Osteoblast (primary cell): Measurements from ENCODE around the gene NTM. TPM values are rescaled to one million over a fixed set of nuclear protein-coding genes. Genes with fewer than 3 reads are reported as not detected.

Experiments used
- DNase-seq: peaks from one replicate; pipeline ENCODE4 v3.0.0; 2011; ENCODE audit warnings: low spot score, mixed read lengths; ENCODE audit not compliant: insufficient read length; ENCODE audit errors: missing footprints
- H2AFZ ChIP-seq: 2 replicates; pipeline ENCODE4 v1.6.0; 2011; ENCODE audit warnings: mild to moderate bottlenecking, low read length
- H3K27ac ChIP-seq: 2 replicates; pipeline ENCODE4 v1.5.1; 2011; ENCODE audit warnings: mild to moderate bottlenecking, low read depth, low read length, moderate library complexity
- H3K27me3 ChIP-seq: 2 replicates; pipeline ENCODE4 v1.6.0; 2012; ENCODE audit warnings: mild to moderate bottlenecking, control low read depth, inconsistent platforms, low read length, moderate library complexity; ENCODE audit not compliant: insufficient read depth
- H3K36me3 ChIP-seq: 2 replicates; pipeline ENCODE4 v1.5.1; 2011; ENCODE audit warnings: mild to moderate bottlenecking, low read length, control low read depth, moderate library complexity; ENCODE audit not compliant: insufficient read depth
- H3K4me1 ChIP-seq: 2 replicates; pipeline ENCODE4 v1.5.1; 2011; ENCODE audit warnings: mild to moderate bottlenecking, low read length, control low read depth, moderate library complexity; ENCODE audit not compliant: insufficient read depth
- H3K4me2 ChIP-seq: 2 replicates; pipeline ENCODE4 v1.6.0; 2011; ENCODE audit warnings: mild to moderate bottlenecking, low read length; ENCODE audit not compliant: insufficient read depth
- H3K4me3 ChIP-seq: fragments of 200-600 bp; sonication (generic); 3 replicates; pipeline ENCODE4 v1.5.1; 2012; ENCODE audit warnings: mild to moderate bottlenecking, low read length, inconsistent platforms; ENCODE audit not compliant: insufficient read depth
- H3K79me2 ChIP-seq: 2 replicates; pipeline ENCODE4 v1.6.0; 2012; ENCODE audit warnings: mild to moderate bottlenecking, low read length, control low read depth, inconsistent platforms; ENCODE audit not compliant: insufficient read depth
- H3K9me3 ChIP-seq: 2 replicates; pipeline ENCODE4 v1.5.1; 2011; ENCODE audit warnings: low read depth, low read length, control low read depth
- H4K20me1 ChIP-seq: 2 replicates; pipeline ENCODE4 v1.6.0; 2012; ENCODE audit warnings: mild to moderate bottlenecking, low read length, control low read depth; ENCODE audit not compliant: insufficient read depth
- CTCF ChIP-seq: IDR thresholded peaks from 2 replicates; pipeline ENCODE4 v1.5.1; 2011; ENCODE audit warnings: mild to moderate bottlenecking, low read depth, low read length, moderate library complexity; ENCODE audit errors: extremely low read depth
- total RNA-seq: library from RNA; depleted of rRNA; stranded (reverse); fragments of >200 nt; gene quantifications from 2 replicates; pipeline ENCODE4 v1.2.3, GENCODE V29; 2012

NTM gene
- total RNA-seq, 1 donor, result 48.1 TPM

DNA sequence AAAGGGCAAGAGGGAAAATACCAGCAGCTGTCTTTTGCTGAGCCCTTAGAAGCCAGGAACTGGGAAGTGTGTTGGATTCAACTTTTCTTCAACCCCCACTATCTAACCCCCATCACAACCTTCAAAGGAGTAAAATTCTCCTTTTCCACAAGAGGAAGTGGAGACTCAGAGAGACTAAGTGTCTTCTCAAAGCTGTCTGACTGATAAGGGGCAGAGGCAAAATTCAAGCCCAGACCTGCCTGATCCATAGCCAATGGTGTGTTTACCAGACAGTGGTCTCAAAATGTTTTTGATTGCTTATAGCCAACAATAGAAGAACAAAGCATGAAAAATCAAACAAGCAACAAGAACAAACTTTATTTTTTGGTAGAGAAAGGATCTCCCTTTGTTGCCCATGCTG is 707.0 kb downstream of the NTM start:
- Histone ChIP-seq H3K4me3 (no peak overlapping the region), H3K36me3 (no peaks in the 10 kb centered on the region), H3K27ac (no peak overlapping the region), H3K9me3 (no peaks in the 10 kb centered on the region), H3K4me1 (peaks cover 25% of the 10 kb centered on the region), H3K4me2 (no peak overlapping the region), H4K20me1 (no peaks in the 10 kb centered on the region), H2AFZ (peak overlapping the region; percentile 11), H3K27me3 (no peaks in the 10 kb centered on the region), H3K79me2 (peaks cover 26% of the 10 kb centered on the region)
- no peak for DNase-seq
- TF ChIP-seq CTCF, result no peak

DNA sequence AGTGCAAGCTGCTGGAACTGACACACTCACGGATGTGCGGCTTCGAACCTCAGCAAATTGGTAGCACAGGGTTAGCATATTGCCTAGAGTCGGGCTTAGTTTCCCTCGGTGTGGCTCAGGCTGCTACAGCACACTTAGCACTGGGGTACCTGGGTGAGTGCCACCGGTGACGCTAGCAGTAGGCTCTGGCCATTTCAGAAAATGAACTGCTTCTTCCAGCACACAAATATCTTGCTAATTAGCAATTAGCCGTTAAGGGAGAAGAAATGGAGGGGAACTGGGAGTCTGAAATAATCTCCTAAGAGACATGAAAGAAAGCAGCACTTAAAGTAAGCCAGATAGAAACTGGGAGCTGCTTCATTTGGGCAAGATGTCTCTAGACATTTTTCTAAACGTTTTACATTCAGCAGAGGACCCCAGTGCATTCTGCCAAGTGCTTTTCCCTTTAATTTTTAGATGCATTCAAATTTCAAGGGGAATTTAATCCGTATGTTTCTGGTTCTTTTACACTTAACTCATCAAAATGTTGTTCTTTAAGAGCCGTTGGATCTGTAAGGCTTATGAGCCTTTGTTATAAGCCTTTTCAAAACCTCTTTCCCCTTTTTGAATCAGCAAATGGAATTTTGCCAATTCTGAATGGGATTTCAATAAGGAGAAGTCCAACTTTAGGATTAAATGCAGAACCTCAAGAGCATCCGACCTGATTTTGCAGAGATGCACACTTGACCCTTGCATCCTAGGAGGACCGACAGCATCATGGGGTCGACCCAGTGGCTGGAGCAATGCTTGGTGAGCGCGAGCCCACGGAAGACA is 708.1 kb downstream of the NTM start:
- H3K27me3 ChIP-seq, result no peaks in the 10 kb centered on the region
- H4K20me1 ChIP-seq, result no peaks in the 10 kb centered on the region
- peaks cover 15% of the 10 kb centered on the region for H3K4me1 ChIP-seq
- no peak overlapping the region for H3K4me3 ChIP-seq
- H3K4me2 ChIP-seq, result no peak overlapping the region
- TF ChIP-seq CTCF, result no peak
- no peak overlapping the region for H2AFZ ChIP-seq
- no peaks in the 10 kb centered on the region for H3K36me3 ChIP-seq
- H3K9me3 ChIP-seq, result peaks cover 2% of the 10 kb centered on the region
- no peak for DNase-seq
- H3K79me2 ChIP-seq, result peaks cover 26% of the 10 kb centered on the region
- no peak overlapping the region for H3K27ac ChIP-seq

DNA sequence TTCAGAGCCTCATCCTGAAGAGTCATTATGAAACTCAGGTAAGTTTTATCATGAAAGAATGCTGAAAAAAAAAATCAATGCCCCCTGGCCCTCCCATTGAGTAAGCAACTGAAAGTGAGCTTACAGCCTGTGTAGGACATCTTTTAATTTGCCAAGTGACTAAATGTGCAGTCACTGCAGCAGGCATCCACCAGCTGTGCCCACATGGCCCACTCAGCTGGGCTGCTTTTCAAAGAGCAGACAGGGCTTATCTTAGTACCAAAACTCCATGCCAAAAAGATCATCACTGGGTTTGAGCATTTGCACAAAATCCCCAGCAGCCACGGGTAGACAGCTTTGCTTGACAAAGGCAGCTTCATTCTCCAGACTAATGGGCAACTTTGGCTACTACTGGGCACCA is 709.7 kb downstream of the NTM start:
- no peaks in the 10 kb centered on the region for H3K36me3 ChIP-seq
- H3K4me2 ChIP-seq, result no peak overlapping the region
- no peaks in the 10 kb centered on the region for H3K27me3 ChIP-seq
- no peak overlapping the region for H3K27ac ChIP-seq
- TF ChIP-seq CTCF, result no peak
- no peak for DNase-seq
- H4K20me1 ChIP-seq, result no peaks in the 10 kb centered on the region
- no peak overlapping the region for H3K4me3 ChIP-seq
- H2AFZ ChIP-seq, result no peak overlapping the region
- H3K4me1 ChIP-seq, result peaks cover 7% of the 10 kb centered on the region
- H3K9me3 ChIP-seq, result peaks cover 3% of the 10 kb centered on the region
- peaks cover 11% of the 10 kb centered on the region for H3K79me2 ChIP-seq

- H3K4me2 ChIP-seq, result no peak overlapping the region
- H3K79me2 ChIP-seq, result peaks cover 3% of the 10 kb centered on the region
- no peak overlapping the region for H3K4me3 ChIP-seq
- DNase-seq, result no peak
- no peak overlapping the region for H2AFZ ChIP-seq
- no peak overlapping the region for H3K27ac ChIP-seq
- TF ChIP-seq CTCF, result no peak
- H3K4me1 ChIP-seq, result peaks cover 7% of the 10 kb centered on the region
- no peaks in the 10 kb centered on the region for H3K27me3 ChIP-seq
- peaks cover 8% of the 10 kb centered on the region for H3K9me3 ChIP-seq
- H4K20me1 ChIP-seq, result no peaks in the 10 kb centered on the region
- H3K36me3 ChIP-seq, result no peaks in the 10 kb centered on the region
Measured at GRCh38 chr11:132082566-132082965, 712.2 kb downstream of the NTM start.
